Lower lobe of right lung (tissue), 2 donors: ENCODE data around the gene TNK1. TPM values are rescaled to one million over a fixed set of nuclear protein-coding genes. Genes with fewer than 3 reads are reported as not detected.

Source experiments
- ATAC-seq, 2 donors: fragments of 200-7000 bp; cut with Tn5 transposase; one replicate each; pipeline ENCODE4 v1.9.1; 2020 to 2022; ENCODE audit warnings: mild to moderate bottlenecking in 2 of 2, moderate library complexity in 2 of 2
- DNase-seq: peaks from one replicate; pipeline ENCODE4 v3.0.0-alpha.2; 2020
- H3K27ac ChIP-seq: fragments of 200-600 bp; one replicate; pipeline ENCODE4 v1.8.0; 2022
- H3K27me3 ChIP-seq: fragments of 200-600 bp; one replicate; pipeline ENCODE4 v1.8.0; 2022; ENCODE audit warnings: low read depth
- H3K36me3 ChIP-seq: fragments of 200-600 bp; one replicate; pipeline ENCODE4 v1.8.0; 2022; ENCODE audit warnings: mild to moderate bottlenecking
- H3K4me1 ChIP-seq: fragments of 200-600 bp; one replicate; pipeline ENCODE4 v1.8.0; 2022
- H3K4me3 ChIP-seq: fragments of 200-600 bp; one replicate; pipeline ENCODE4 v1.8.0; 2022; ENCODE audit warnings: mild to moderate bottlenecking
- H3K9me3 ChIP-seq: fragments of 200-600 bp; one replicate; pipeline ENCODE4 v1.8.0; 2022
- intact Hi-C: fragments of 100-400 bp; cut with DNase I; formaldehyde crosslinking; loops from one replicate; pipeline ENCODE4 v1.11.0; 2022
- total RNA-seq: library from RNA; stranded (reverse); fragmentation: NEBNext Ultra II Directional; extraction: Animal tissue kit (Norgen Biotek cat#: 25700); gene quantifications from one replicate; pipeline ENCODE4 v1.2.1, GENCODE V29; 2021
- TF ChIP-seq, protein P1 (sequence below): fragments of 200-600 bp; IDR thresholded peaks from one replicate; pipeline ENCODE4 v1.8.0; 2022; ENCODE audit warnings: antibody characterized with exemption, mild to moderate bottlenecking
- donor health status: DM: no; HTN: yes; CAD: no; lungs with severe emphysema.

Gene TNK1
- total RNA-seq, 1 donor from 2014 or later: 4.1 TPM

DNA sequence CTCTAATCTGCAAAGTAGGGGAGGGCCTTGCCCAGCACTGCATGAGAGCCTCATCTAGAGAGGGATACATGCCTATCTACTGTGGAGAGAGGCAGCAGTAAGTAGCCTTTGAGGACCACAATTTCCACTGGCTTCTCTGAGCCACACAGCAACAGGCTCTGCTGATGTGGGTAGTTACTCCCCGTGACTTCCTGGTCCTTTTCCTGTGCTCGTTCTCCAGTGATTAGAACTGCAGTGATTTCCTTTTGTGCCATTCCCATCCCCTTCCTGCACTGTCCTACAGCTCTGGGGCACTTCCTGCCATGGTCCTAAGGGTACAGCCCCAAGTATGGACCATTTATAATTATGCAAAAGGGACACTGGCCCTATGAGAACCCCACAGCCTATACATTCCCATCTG lies 10.4 kb downstream of the TNK1 start:
- H3K36me3 ChIP-seq: peaks cover 48% of the 10 kb centered on the region
- no peak overlapping the region for H3K4me3 ChIP-seq
- peaks cover 26% of the 10 kb centered on the region for H3K4me1 ChIP-seq
- H3K27me3 ChIP-seq: no peaks in the 10 kb centered on the region
- no peak for ATAC-seq
- no peaks in the 10 kb centered on the region for H3K9me3 ChIP-seq
- no peak for DNase-seq
- H3K27ac ChIP-seq: peak overlapping the region; percentile 46
- intact Hi-C loops: no loop called here
- TF ChIP-seq, protein P1, sequence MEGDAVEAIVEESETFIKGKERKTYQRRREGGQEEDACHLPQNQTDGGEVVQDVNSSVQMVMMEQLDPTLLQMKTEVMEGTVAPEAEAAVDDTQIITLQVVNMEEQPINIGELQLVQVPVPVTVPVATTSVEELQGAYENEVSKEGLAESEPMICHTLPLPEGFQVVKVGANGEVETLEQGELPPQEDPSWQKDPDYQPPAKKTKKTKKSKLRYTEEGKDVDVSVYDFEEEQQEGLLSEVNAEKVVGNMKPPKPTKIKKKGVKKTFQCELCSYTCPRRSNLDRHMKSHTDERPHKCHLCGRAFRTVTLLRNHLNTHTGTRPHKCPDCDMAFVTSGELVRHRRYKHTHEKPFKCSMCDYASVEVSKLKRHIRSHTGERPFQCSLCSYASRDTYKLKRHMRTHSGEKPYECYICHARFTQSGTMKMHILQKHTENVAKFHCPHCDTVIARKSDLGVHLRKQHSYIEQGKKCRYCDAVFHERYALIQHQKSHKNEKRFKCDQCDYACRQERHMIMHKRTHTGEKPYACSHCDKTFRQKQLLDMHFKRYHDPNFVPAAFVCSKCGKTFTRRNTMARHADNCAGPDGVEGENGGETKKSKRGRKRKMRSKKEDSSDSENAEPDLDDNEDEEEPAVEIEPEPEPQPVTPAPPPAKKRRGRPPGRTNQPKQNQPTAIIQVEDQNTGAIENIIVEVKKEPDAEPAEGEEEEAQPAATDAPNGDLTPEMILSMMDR: no peak

- Histone ChIP-seq H3K27ac (peak overlapping the region; percentile 87), H3K4me1 (peaks cover 26% of the 10 kb centered on the region), H3K4me3 (peak overlapping the region; percentile 86), H3K9me3 (no peaks in the 10 kb centered on the region), H3K27me3 (no peaks in the 10 kb centered on the region), H3K36me3 (peaks cover 37% of the 10 kb centered on the region)
- intact Hi-C loops: no loop called here
- TF ChIP-seq, protein P1: no peak
- DNase-seq (no peak), ATAC-seq (no peak)
Measured at GRCh38 chr17:7392696-7393612, 12.1 kb downstream of the TNK1 start.

GRCh38 chr17:7393613-7394451 lies 12.9 kb downstream of the TNK1 start:
- H3K36me3 ChIP-seq: peaks cover 28% of the 10 kb centered on the region
- ATAC-seq (peak; percentile 41), DNase-seq (no peak)
- H3K4me1 ChIP-seq: peaks cover 26% of the 10 kb centered on the region
- TF ChIP-seq, protein P1: no peak
- H3K27me3 ChIP-seq: no peaks in the 10 kb centered on the region
- no peaks in the 10 kb centered on the region for H3K9me3 ChIP-seq
- H3K27ac ChIP-seq: peak overlapping the region; percentile 87
- peak overlapping the region; percentile 86 for H3K4me3 ChIP-seq
- intact Hi-C loops: no loop called here

GRCh38 chr17:7394452-7395191 lies 13.7 kb downstream of the TNK1 start, which contains the start of gene PLSCR3:
Gene PLSCR3, minus strand, starts transcription at chr17:7394525. Its CDS starts 415 bp downstream, at chr17:7394110.
- TF ChIP-seq, protein P1: no peak
- ATAC-seq (peak; percentile 95 to 97), DNase-seq (peak; percentile 91)
- peaks cover 21% of the 10 kb centered on the region for H3K36me3 ChIP-seq
- no peaks in the 10 kb centered on the region for H3K27me3 ChIP-seq
- peaks cover 26% of the 10 kb centered on the region for H3K4me1 ChIP-seq
- peak within 1 kb of the TSS; percentile 86 for H3K4me3 ChIP-seq
- H3K27ac ChIP-seq: peak within 1 kb of the TSS; percentile 87
- H3K9me3 ChIP-seq: no peaks in the 10 kb centered on the region
- intact Hi-C loops: no loop called here

DNA sequence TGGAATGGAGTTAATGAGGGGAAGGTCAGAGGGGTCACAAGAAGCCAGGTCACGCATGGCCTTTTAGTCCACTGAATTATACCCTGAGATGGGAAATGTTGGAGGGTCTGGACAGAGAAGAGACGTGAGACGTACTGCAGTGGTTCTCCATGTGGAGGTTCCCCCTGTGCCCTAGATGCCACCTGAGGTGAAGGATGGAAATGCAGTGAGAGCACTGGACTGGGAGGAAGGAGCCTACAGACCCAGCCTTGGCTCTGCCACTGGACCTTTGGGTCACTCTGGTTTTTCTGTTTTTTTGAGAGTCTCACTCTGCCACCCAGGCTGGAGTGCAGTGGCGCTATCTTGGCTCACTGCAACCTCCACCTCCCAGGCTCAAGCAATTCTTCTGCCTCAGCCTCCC lies 15.3 kb downstream of the TNK1 start:
- no peak for DNase-seq
- H3K9me3 ChIP-seq: no peaks in the 10 kb centered on the region
- no peak overlapping the region for H3K27ac ChIP-seq
- H3K36me3 ChIP-seq: peaks cover 9% of the 10 kb centered on the region
- no peak for ATAC-seq
- H3K27me3 ChIP-seq: no peaks in the 10 kb centered on the region
- H3K4me3 ChIP-seq: no peak overlapping the region
- TF ChIP-seq, protein P1: no peak
- intact Hi-C loops: no loop called here
- H3K4me1 ChIP-seq: peaks cover 22% of the 10 kb centered on the region
